Endothelial cell of umbilical vein (primary cell): ENCODE measurements around the gene LPAR1. TPM values are rescaled to one million over a fixed set of nuclear protein-coding genes. Genes with fewer than 3 reads are reported as not detected.

Experiments
- BruUV-seq: library from RNA; stranded (reverse); fragments of 400-500 nt; replicated peaks from 2 replicates; lab custom pipeline; 2021; lab: Mats Ljungman, UMichigan
- CTCF ChIA-PET: fragments of 300-600, 350-600 bp; sonication (Branson Sonifier 250); formaldehyde crosslinking; loops from one replicate; lab custom pipeline; 2021; ENCODE audit warnings: antibody characterized with exemption, inconsistent platforms; lab: Charles Lee
- POLR2A ChIA-PET: fragments of 300-600, 350-600 bp; sonication (Branson Sonifier 250); formaldehyde crosslinking; loops from one replicate; lab custom pipeline; 2021; ENCODE audit warnings: antibody characterized with exemption, inconsistent platforms; lab: Charles Lee
- DNase-seq: peaks from one replicate; pipeline ENCODE4 v3.0.0-alpha.2; 2011; ENCODE audit warnings: low read depth, low spot score
- FAIRE-seq: peaks from 2 replicates; lab custom pipeline; 2011; peaks lifted over from hg19 to GRCh38; lab: Jason Lieb, UNC
- H2AFZ ChIP-seq: 2 replicates; pipeline ENCODE4 v1.6.0; 2012; ENCODE audit warnings: low read depth, low read length, control low read depth, inconsistent platforms
- H3K27ac ChIP-seq: 2 replicates; pipeline ENCODE4 v1.5.1; 2011; ENCODE audit warnings: low read depth, mild to moderate bottlenecking, control low read depth, low read length, moderate library complexity; ENCODE audit not compliant: insufficient read depth
- H3K27me3 ChIP-seq, 2 experiments: 2 replicates each; pipeline versions ENCODE4 v1.6.0 to v1.6.1; 2011; ENCODE audit warnings: low read length in 2 of 2, mixed read lengths in 1 of 2; ENCODE audit not compliant: control insufficient read depth in 2 of 2, insufficient read depth in 2 of 2
- H3K36me3 ChIP-seq, 2 experiments: 2 replicates in 1 of 2; 3 replicates in 1 of 2; pipeline ENCODE4 v1.5.1; 2011; ENCODE audit warnings: low read length in 2 of 2, mild to moderate bottlenecking in 1 of 2, moderate library complexity in 1 of 2; ENCODE audit not compliant: control insufficient read depth in 2 of 2, insufficient read depth in 2 of 2; ENCODE audit errors: extremely low read depth in 1 of 2
- H3K4me1 ChIP-seq: 3 replicates; pipeline ENCODE4 v1.5.1; 2011; ENCODE audit warnings: mild to moderate bottlenecking, low read length; ENCODE audit not compliant: control insufficient read depth, insufficient read depth; ENCODE audit errors: extremely low read depth
- H3K4me2 ChIP-seq: 2 replicates; pipeline ENCODE4 v1.6.1; 2011; ENCODE audit warnings: low read length, control low read depth, mixed read lengths; ENCODE audit not compliant: insufficient read depth
- H3K4me3 ChIP-seq, 3 experiments: fragments of 200-600 bp in 1 of 3; sonication (generic), shearing (Covaris generic) in 1 of 3; replicated peaks in 1 of 3; 2 replicates each; pipeline ENCODE4 v1.5.1; 2011 to 2016; ENCODE audit warnings: control low read depth in 3 of 3, low read length in 3 of 3, mild to moderate bottlenecking in 2 of 3, inconsistent platforms in 1 of 3, low read depth in 1 of 3, moderate library complexity in 1 of 3; ENCODE audit not compliant: insufficient read depth in 1 of 3
- H3K79me2 ChIP-seq: 2 replicates; pipeline ENCODE4 v1.6.0; 2012; ENCODE audit warnings: low read length, inconsistent platforms; ENCODE audit not compliant: control insufficient read depth, insufficient read depth
- H3K9ac ChIP-seq: replicated peaks from 2 replicates; pipeline ENCODE3; 2011; ENCODE audit warnings: low read length, control low read depth; ENCODE audit not compliant: insufficient read depth; ENCODE audit errors: extremely low read depth
- H3K9me1 ChIP-seq: replicated peaks from 3 replicates; pipeline ENCODE4 v1.6.0; 2011; ENCODE audit warnings: mild to moderate bottlenecking, low read length; ENCODE audit not compliant: control insufficient read depth, insufficient read depth; ENCODE audit errors: extremely low read depth
- H3K9me3 ChIP-seq: replicated peaks from 2 replicates; pipeline ENCODE4 v1.5.1; 2012; ENCODE audit warnings: low read length, inconsistent platforms; ENCODE audit not compliant: control insufficient read depth, insufficient read depth
- H4K20me1 ChIP-seq: replicated peaks from 2 replicates; pipeline ENCODE3; 2011; ENCODE audit warnings: mild to moderate bottlenecking, low read length; ENCODE audit not compliant: control insufficient read depth, insufficient read depth; ENCODE audit errors: extremely low read depth
- CTCF ChIP-seq, 2 donors: IDR thresholded peaks; 1 replicate in 1 of 2; 2 replicates in 1 of 2; pipeline ENCODE4 v1.5.1; 2011; ENCODE audit warnings: low read length in 2 of 2, mild to moderate bottlenecking in 2 of 2, moderate library complexity in 2 of 2, control low read depth in 1 of 2, inconsistent platforms in 1 of 2, low read depth in 1 of 2; ENCODE audit not compliant: insufficient read depth in 1 of 2; ENCODE audit errors: extremely low read depth in 1 of 2
- EZH2 ChIP-seq: IDR thresholded peaks from 2 replicates; pipeline ENCODE4 v1.6.1; 2012; ENCODE audit warnings: borderline replicate concordance, low read depth, mild to moderate bottlenecking, moderate library complexity, low read length, inconsistent platforms; ENCODE audit not compliant: severe bottlenecking
- FOS ChIP-seq: IDR thresholded peaks from 2 replicates; pipeline ENCODE4 v1.6.1; 2011; ENCODE audit warnings: mild to moderate bottlenecking, low read length, moderate library complexity, borderline replicate concordance; ENCODE audit not compliant: insufficient read depth
- GATA2 ChIP-seq: IDR thresholded peaks from 2 replicates; pipeline ENCODE4 v1.7.0; 2011; ENCODE audit warnings: low read depth, mild to moderate bottlenecking, moderate library complexity, mixed read lengths, low read length; ENCODE audit not compliant: insufficient read length, insufficient read depth
- JUN ChIP-seq: IDR thresholded peaks from 2 replicates; pipeline ENCODE4 v1.6.1; 2011; ENCODE audit warnings: borderline replicate concordance, low read depth; ENCODE audit not compliant: insufficient read length, insufficient read depth
- MYC ChIP-seq: IDR thresholded peaks from one replicate; pipeline ENCODE4 v1.6.1; 2011; ENCODE audit warnings: mild to moderate bottlenecking, low read depth, low read length
- POLR2A ChIP-seq: IDR thresholded peaks from 2 replicates; pipeline ENCODE4 v1.6.1; 2012; ENCODE audit warnings: low read depth, mild to moderate bottlenecking, control low read depth, low read length
- POLR2AphosphoS5 ChIP-seq: IDR thresholded peaks from 2 replicates; pipeline ENCODE4 v1.6.1; 2012; ENCODE audit warnings: low read depth, mild to moderate bottlenecking, control low read depth, low read length, moderate library complexity; ENCODE audit not compliant: insufficient read depth
- dilution Hi-C: fragments of 300-500 bp; cut with MboI; formaldehyde crosslinking; loops from one replicate; pipeline ENCODE4 v1.15.0; 2019; ENCODE audit warnings: low sequenced_read_pairs; ENCODE audit not compliant: extremely low pct_ligation_motif_present
- intact Hi-C: fragments of 100-400 bp; cut with micrococcal nuclease; formaldehyde crosslinking; loops from one replicate; pipeline ENCODE4 v1.10.0; 2022
- polyA plus RNA-seq, 4 experiments: library from polyadenylated mRNA; depleted of rRNA in 3 of 4; stranded (reverse) in 3 of 4; unstranded in 1 of 4; fragments of >200 nt; gene quantifications; 2 replicates each; pipeline versions ENCODE4 v1.2.1 to v1.2.3, GENCODE V29; 2011 to 2012; ENCODE audit warnings: missing spikeins in 1 of 4
- total RNA-seq: library from RNA; stranded (reverse); gene quantifications from 2 replicates; pipeline ENCODE4 v1.2.3, GENCODE V29; 2021
- TF ChIP-seq, protein P1 (sequence below): IDR thresholded peaks from 2 replicates; pipeline ENCODE4 v1.6.1; 2011; ENCODE audit not compliant: insufficient read depth, insufficient read length

Gene LPAR1
- total and polyA plus RNA-seq, 2 donors (not counting 3 experiments of a cell fraction or from before 2014, with no cell fraction given), result 0.88 to 3.0 TPM

- POLR2A ChIA-PET, result no interaction called here
- Histone ChIP-seq H3K4me1 (peaks cover 21% of the 10 kb centered on the region), H3K9me1 (no peaks in the 10 kb centered on the region), H3K27me3 (peaks cover 23 to 28% of the 10 kb centered on the region in 2 experiments), H3K27ac (no peak overlapping the region), H3K4me3 (no peak overlapping the region), H3K36me3 (no peaks in the 10 kb centered on the region), H3K9me3 (no peaks in the 10 kb centered on the region), H3K4me2 (no peak overlapping the region), H2AFZ (no peak overlapping the region), H4K20me1 (no peaks in the 10 kb centered on the region), H3K79me2 (no peaks in the 10 kb centered on the region), H3K9ac (no peak overlapping the region)
- dilution Hi-C loops, result no loop called here
- TF ChIP-seq MYC (no peak), JUN (no peak), CTCF (IDR thresholded peaks at IDR 0.05; ENCODE audit: extremely low read depth in 1 of 2, insufficient read depth in 1 of 2, low read depth in 1 of 2, low read length in 2 of 2) (no peak), GATA2 (no peak), EZH2 (no peak), POLR2A (no peak), FOS (no peak), POLR2AphosphoS5 (no peak)
- TF ChIP-seq, protein P1, sequence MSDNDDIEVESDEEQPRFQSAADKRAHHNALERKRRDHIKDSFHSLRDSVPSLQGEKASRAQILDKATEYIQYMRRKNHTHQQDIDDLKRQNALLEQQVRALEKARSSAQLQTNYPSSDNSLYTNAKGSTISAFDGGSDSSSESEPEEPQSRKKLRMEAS, result no peak
- intact Hi-C loops, result loop anchor here (5.0 kb wide), 4 partner anchors 107 to 398 kb away; no protein-coding TSS in a partner anchor
- no TSS peak for BruUV-seq
- DNase-seq (no peak), FAIRE-seq (no peak)
- CTCF ChIA-PET, result interaction anchor here (1.2 to 2.5 kb wide), 3 partner anchors 11 to 396 kb away, joined by 3 to 9 read pairs (median 6); no protein-coding TSS in a partner anchor
These were observed 3.3 kb downstream of the LPAR1 start for GRCh38 chr9:111034898-111035539.
